NT2/D1 (cell line): Measurements from ENCODE around the gene CASP7.

Experiments used
- DNase-seq: peaks from one replicate; pipeline ENCODE4 v3.0.0-alpha.2; 2011; ENCODE audit warnings: low read depth, low spot score
- H3K27me3 ChIP-seq: 2 replicates; pipeline ENCODE4 v1.6.0; 2011; ENCODE audit warnings: mild to moderate bottlenecking; ENCODE audit not compliant: insufficient read length, insufficient read depth
- H3K36me3 ChIP-seq: 2 replicates; pipeline ENCODE4 v1.6.1; 2011; ENCODE audit warnings: mild to moderate bottlenecking, low read length, mixed read lengths; ENCODE audit not compliant: insufficient read depth, insufficient read length
- H3K4me1 ChIP-seq: 2 replicates; pipeline ENCODE4 v1.5.1; 2011; ENCODE audit not compliant: insufficient read depth, insufficient read length
- H3K4me3 ChIP-seq: 2 replicates; pipeline ENCODE4 v1.5.1; 2011; ENCODE audit warnings: low read depth; ENCODE audit not compliant: insufficient read length
- H3K9ac ChIP-seq: 2 replicates; pipeline ENCODE4 v1.6.0; 2011; ENCODE audit warnings: low read depth; ENCODE audit not compliant: insufficient read length
- H3K9me3 ChIP-seq: 2 replicates; pipeline ENCODE4 v1.5.1; 2011; ENCODE audit warnings: mild to moderate bottlenecking, low read length; ENCODE audit not compliant: insufficient read depth
- SUZ12 ChIP-seq: IDR thresholded peaks from 2 replicates; pipeline ENCODE4 v1.6.1; 2011; ENCODE audit not compliant: insufficient read length, insufficient read depth; ENCODE audit errors: extremely low read depth
- YY1 ChIP-seq: IDR thresholded peaks from 2 replicates; pipeline ENCODE4 v1.6.1; 2011; ENCODE audit not compliant: insufficient read length, insufficient read depth
- ZNF274 ChIP-seq: IDR thresholded peaks from 2 replicates; pipeline ENCODE4 v1.6.1; 2011; ENCODE audit warnings: mild to moderate bottlenecking, low read depth, low read length

The CASP7 gene

GRCh38 chr10:113716109-113716910, 36.6 kb downstream of the CASP7 start:
- no peak for TF ChIP-seq YY1
- TF ChIP-seq SUZ12: no peak
- TF ChIP-seq ZNF274: no peak
- no peak overlapping the region for H3K4me3 ChIP-seq
- no peak overlapping the region for H3K9ac ChIP-seq
- no peaks in the 10 kb centered on the region for H3K4me1 ChIP-seq
- no peaks in the 10 kb centered on the region for H3K27me3 ChIP-seq
- no peaks in the 10 kb centered on the region for H3K9me3 ChIP-seq
- peaks cover 32% of the 10 kb centered on the region for H3K36me3 ChIP-seq
- DNase-seq: no peak

- Histone ChIP-seq H3K9ac (no peak overlapping the region), H3K4me3 (no peak overlapping the region), H3K27me3 (no peaks in the 10 kb centered on the region), H3K9me3 (no peaks in the 10 kb centered on the region), H3K36me3 (peaks cover 44% of the 10 kb centered on the region), H3K4me1 (no peaks in the 10 kb centered on the region)
- TF ChIP-seq YY1 (no peak), SUZ12 (no peak), ZNF274 (no peak)
- no peak for DNase-seq
These were observed 39.5 kb downstream of the CASP7 start for GRCh38 chr10:113718969-113719822.

- DNase-seq: no peak
- TF ChIP-seq SUZ12 (no peak), YY1 (no peak)
These were observed 40.7 kb downstream of the CASP7 start for GRCh38 chr10:113720386-113720785.

GRCh38 chr10:113732160-113732881, 52.6 kb downstream of the CASP7 start:
- no peak overlapping the region for H3K4me3 ChIP-seq
- no peak overlapping the region for H3K9ac ChIP-seq
- DNase-seq: no peak
- H3K4me1 ChIP-seq: no peaks in the 10 kb centered on the region
- H3K9me3 ChIP-seq: no peaks in the 10 kb centered on the region
- no peak for TF ChIP-seq SUZ12
- TF ChIP-seq ZNF274: no peak
- TF ChIP-seq YY1: no peak
- no peaks in the 10 kb centered on the region for H3K27me3 ChIP-seq
- peaks cover 30% of the 10 kb centered on the region for H3K36me3 ChIP-seq

More at GRCh38 chr10:113720386-113720785, 40.7 kb downstream of the CASP7 start:
- peaks cover 49% of the 10 kb centered on the region for H3K36me3 ChIP-seq
- H3K27me3 ChIP-seq: no peaks in the 10 kb centered on the region
- no peak overlapping the region for H3K4me3 ChIP-seq
- no peaks in the 10 kb centered on the region for H3K4me1 ChIP-seq
- H3K9me3 ChIP-seq: no peaks in the 10 kb centered on the region
- H3K9ac ChIP-seq: no peak overlapping the region

- Histone ChIP-seq H3K36me3 (peaks cover 29% of the 10 kb centered on the region), H3K4me1 (no peaks in the 10 kb centered on the region), H3K9me3 (no peaks in the 10 kb centered on the region), H3K9ac (no peak overlapping the region), H3K27me3 (no peaks in the 10 kb centered on the region), H3K4me3 (no peak overlapping the region)
- no peak for DNase-seq
- no peak for TF ChIP-seq YY1
- no peak for TF ChIP-seq SUZ12
- TF ChIP-seq ZNF274: no peak
These were observed 53.3 kb downstream of the CASP7 start for GRCh38 chr10:113732966-113733365.

- H3K4me1 ChIP-seq: no peaks in the 10 kb centered on the region
- no peaks in the 10 kb centered on the region for H3K9me3 ChIP-seq
- no peak overlapping the region for H3K4me3 ChIP-seq
- H3K36me3 ChIP-seq: peaks cover 22% of the 10 kb centered on the region
- TF ChIP-seq ZNF274: no peak
- DNase-seq: no peak
- no peak overlapping the region for H3K9ac ChIP-seq
- no peaks in the 10 kb centered on the region for H3K27me3 ChIP-seq
These were observed 53.9 kb downstream of the CASP7 start for GRCh38 chr10:113733635-113734034.

GRCh38 chr10:113735913-113736312, 56.2 kb downstream of the CASP7 start:
- Histone ChIP-seq H3K27me3 (no peaks in the 10 kb centered on the region), H3K9me3 (no peaks in the 10 kb centered on the region), H3K4me1 (no peaks in the 10 kb centered on the region), H3K36me3 (no peaks in the 10 kb centered on the region), H3K4me3 (no peak overlapping the region), H3K9ac (no peak overlapping the region)
- DNase-seq: no peak
- TF ChIP-seq SUZ12: no peak
- no peak for TF ChIP-seq YY1
- TF ChIP-seq ZNF274: no peak
